Ammon's horn (tissue), 1 donor: ENCODE data around the gene NCAPH2.

Experiments
- DNase-seq: peaks from one replicate; pipeline ENCODE4 v3.0.0-alpha.2; 2016; ENCODE audit warnings: low spot score

Gene NCAPH2

GRCh38 chr22:50548921-50549790 lies 41.1 kb downstream of the NCAPH2 start:
- no peak for DNase-seq

GRCh38 chr22:50550395-50550794 lies 42.4 kb downstream of the NCAPH2 start:
- no peak for DNase-seq

DNA sequence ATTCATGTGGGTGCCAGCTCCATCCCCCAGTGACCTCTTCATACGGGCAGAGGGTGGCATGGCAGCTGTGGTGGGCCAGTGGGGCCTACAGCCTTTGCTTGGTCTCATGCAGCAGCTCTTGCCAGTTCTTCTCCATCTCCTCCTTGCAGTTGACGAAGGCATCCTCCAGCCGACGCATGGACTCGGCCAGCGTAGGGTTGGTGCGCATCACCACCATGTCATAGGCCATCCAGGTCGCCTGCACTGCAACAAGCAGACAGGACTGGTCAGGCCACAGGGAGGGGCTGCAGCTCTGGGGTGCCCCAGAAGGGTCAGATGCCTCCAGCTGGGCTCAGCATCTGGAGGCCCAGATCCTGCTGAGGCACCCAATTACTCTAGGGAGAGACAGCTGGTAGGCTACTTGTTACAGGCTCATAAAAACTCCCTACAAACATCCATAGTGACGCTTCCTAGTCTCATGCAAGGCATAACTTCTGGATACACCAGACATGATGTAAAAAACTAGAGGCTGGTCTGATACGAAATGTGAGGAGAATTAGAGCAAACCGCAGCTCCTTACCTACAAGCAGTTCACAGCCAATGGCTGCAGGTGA lies 43.2 kb downstream of the NCAPH2 start:
- DNase-seq: no peak

- DNase-seq: no peak
Measured at GRCh38 chr22:50553310-50553709, 45.3 kb downstream of the NCAPH2 start.

DNA sequence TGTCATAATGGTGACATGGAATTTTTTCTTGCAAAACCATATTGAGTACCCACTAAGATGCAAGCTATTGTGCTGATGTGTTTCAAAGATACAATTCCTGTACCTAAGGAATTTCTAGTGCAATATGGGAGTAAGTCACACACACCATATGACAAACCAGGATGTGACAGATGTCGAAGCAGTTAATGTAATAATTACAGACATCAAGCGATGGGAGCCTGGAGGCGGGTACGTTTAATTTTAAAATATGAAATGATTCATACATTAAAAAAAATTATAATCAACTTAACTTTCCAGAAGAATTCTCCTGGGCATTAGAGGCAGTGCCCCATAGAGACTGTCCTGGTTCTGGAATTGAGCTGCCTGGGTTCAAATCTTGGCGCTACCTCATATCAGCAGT lies 48.7 kb downstream of the NCAPH2 start:
- no peak for DNase-seq

GRCh38 chr22:50560034-50560433 lies 52.0 kb downstream of the NCAPH2 start:
- DNase-seq: no peak

DNA sequence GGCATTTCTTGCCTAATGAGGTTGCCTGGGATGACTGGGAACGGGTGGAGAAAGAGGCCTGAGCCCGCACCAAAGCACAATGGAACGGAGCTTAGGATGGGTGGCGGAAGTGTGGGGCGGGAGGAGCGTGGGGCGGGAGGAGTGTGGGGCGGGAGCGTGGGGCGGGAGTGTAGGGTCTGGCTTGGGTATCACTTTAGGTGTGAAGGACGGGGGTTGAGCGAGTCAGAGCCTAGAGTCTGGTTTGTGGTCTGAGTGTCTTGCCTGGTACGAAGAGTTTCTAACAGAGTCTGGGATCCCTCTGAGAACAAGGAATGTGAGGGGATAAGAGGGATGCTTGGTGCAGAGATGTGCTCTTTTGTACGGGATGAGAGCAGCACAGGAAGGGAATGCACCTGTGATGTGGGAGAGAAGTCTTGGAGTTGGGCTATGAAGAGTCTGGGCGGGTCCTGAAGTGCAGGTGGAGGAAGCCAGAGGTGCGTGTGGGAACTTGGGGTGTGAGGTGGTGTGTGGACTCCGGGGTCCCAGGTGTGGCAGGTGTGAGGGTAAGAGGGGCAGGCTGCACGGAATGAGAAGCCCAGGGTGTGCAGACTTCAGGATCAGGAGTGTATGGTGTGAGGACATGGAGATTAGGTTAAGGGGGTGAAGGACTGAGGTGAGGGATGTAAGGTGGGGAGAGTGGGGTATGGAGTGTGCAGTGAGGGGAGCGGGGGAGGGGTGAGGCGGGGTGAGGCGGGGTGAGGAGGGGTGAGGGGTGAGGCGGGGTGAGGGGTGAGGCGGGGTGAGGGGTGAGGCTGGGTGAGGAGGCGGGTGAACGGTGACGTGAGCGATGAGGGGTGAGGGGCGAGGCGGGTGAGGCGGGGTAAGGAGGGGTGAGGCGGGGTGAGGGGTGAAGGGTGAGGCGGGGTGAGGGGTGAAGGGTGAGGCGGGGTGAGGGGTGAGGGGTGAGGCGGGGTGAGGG lies 53.7 kb downstream of the NCAPH2 start:
- no peak for DNase-seq

DNA sequence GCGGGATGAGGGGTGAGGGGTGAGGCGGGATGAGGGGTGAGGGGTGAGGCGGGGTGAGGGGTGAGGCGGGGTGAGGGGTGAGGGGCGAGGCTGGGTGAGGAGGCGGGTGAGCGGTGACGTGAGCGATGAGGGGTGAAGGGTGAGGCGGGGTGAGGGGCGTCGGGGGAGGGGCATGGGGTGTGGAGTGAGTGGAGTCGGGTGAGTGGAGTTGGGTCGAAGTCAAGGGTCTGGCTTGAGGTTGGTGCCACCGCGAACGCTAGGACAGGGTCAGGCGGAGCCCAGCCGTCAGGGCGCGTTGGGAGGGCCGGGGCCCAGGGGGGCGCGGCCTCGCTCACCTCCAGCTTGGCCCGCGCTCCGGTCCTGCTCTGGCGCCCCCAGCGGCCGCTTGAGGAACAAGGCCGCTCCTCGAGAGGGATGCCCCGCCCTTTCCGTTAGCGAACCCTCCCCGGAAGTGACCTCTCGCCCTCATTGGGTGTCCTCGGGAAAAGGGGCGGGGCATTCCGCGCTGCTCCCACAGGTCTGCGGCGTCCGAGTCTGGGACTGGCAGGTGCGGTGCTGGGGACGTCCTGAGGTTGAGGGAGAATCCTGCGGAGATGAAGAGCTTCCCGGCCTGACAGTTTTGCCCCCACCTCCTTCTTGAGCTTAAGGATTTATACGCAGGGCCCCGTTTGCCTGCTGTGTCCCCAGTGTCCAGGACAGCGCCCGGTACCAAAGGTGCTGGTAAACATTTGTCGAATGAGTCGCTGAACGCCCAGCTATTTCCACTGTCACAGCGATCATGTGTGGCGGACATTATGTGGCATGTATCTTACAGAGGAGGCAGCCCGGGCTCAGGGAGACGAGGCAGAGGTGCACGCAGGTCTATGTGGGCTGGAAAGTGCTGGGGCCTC lies 54.7 kb downstream of the NCAPH2 start, which contains the start of gene SYCE3:
Gene SYCE3, minus strand, starts transcription at position 397 of the 890 bp plus-strand sequence. CDS start 6,514 bp downstream, outside the sequence.
- peak; percentile 97 for DNase-seq

GRCh38 chr22:50563413-50564160 lies 55.6 kb downstream of the NCAPH2 start:
- DNase-seq: no peak

DNA sequence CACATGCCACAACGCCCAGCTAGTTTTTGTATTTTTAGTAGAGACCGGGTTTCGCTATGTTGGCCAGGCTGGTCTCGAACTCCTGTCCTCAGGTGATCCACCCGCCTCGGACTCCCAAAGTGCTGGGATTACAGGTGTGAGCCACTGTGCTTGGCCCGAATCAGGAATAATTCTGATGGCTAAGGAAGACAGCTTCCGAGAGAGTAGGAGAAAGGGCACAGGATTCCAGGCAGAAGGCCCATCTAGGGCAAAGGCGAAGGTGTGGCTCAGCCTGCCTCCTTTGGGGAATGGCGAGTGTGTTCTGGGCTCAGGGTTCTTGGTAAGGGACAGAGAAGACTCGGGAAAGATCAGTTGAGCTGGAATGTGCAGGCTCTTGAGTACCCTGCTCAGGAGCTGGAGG lies 56.3 kb downstream of the NCAPH2 start:
- DNase-seq: no peak

DNA sequence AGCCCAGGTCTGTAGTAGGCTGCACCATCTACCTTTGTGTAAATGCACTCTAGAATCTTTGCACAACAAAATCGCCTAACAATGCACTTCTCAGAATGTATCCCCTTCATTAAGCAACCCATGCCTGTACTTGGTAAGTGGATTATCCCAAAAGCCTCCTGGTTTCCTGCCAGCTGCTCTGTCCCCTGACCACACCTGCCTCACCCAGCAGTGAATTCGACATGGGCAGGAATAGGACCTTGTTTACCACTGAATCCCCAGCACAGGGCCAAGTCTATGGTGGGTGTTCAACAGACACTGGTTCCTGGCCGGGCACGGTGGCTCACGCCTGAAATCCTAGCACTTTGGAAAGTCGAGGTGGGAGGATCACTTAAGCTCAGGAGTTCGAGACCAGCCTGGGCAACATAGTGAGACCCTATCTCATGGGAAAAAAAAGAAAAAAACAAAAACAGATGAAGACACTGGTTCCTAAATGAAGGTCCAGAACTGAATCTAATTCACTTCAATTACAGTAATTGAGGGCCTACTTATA lies 59.8 kb downstream of the NCAPH2 start:
- DNase-seq: no peak

GRCh38 chr22:50568626-50569025 lies 60.6 kb downstream of the NCAPH2 start:
- DNase-seq: no peak

DNA sequence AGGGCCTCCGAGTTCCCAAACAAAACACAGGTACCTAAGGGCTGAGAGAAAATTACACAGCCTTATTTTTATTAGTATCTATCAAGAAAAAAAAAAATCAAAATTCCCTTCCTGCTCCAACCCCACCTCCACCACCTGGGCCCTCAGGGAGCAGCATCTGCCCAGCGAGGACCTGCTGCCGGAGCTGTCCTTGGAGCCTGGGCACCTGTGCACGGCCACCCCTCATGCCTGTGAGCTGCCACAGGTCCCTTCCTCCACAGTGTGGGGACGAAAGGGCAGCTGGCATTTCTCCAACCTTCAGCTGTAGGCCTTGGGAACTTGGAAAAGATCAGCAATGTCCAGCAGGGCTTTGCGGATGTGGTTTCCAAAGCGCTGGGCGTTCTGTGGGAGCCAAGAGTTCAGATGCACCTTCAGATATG lies 61.0 kb downstream of the NCAPH2 start:
- DNase-seq: no peak

- no peak for DNase-seq
Measured at GRCh38 chr22:50569896-50570535, 62.0 kb downstream of the NCAPH2 start.

DNA sequence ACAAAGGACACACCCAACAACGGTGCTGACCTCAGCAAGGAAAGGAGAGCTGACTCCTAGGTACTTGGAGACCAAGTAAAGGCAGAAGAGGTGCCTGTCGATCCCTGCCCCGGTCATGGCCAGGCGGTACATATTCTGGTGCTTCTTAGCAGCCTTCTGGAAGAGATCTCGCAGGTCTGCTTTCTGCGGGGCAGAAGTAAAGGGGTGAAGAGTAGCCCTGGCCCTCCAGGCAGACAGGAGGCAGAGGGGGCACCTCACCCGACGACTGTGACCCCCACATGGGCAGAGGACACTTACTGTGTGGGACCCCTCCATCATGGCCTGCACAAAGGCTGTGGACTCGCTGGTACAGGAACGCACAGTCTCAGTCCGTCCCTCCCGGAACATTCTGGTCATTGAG lies 62.8 kb downstream of the NCAPH2 start:
- no peak for DNase-seq

- no peak for DNase-seq
Measured at GRCh38 chr22:50571264-50572175, 63.5 kb downstream of the NCAPH2 start.

DNA sequence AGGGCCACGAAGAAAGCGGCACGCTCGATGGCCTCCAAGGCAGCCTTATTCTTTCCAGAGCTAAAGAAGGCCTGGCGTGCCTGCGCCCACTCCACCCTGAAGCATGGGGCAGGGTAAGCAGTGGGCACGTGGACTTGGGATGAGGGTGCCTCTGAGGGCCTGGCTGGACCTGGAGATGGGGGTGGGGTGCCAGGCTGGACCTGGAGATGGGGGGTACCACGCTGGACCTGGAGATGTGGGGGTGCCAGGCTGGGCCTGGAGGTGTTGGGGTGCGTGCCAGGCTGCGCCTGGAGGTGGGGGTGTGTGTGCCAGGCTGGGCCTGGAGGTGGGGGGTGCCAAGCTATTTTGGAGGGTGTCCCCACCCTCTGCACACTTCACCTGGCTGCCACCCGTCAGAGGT lies 64.9 kb downstream of the NCAPH2 start:
- no peak for DNase-seq

GRCh38 chr22:50573491-50574382 lies 65.7 kb downstream of the NCAPH2 start:
- no peak for DNase-seq
